ENCODE measurements around the gene ALOX5.

- no peak for TF ChIP-seq EP300 (IDR thresholded peaks at IDR 0.05; ENCODE audit: low read depth)
- TF ChIP-seq POLR2A (IDR thresholded peaks at IDR 0.05): no peak
Observed at GRCh38 chr10:45470098-45471012, 96.3 kb downstream of the ALOX5 start.

Data from transverse colon (tissue), 1 donor.